Stimulated activated CD4-positive, alpha-beta T cell treated with anti-CD3 and anti-CD28 coated beads, Interleukin-15, amount 100 ng/mL, for 48 hours (primary cell): ENCODE results near the gene NPC1L1.
"Not testable (repeated sequence)": the region's sequence is repeated elsewhere in the genome, so short reads cannot be mapped to it uniquely, and the experiment has no call there.

ENCODE experiments used
- DNase-seq, 2 donors: peaks; one replicate each; pipeline ENCODE4 v3.0.0-alpha.2; 2020; ENCODE audit warnings: low read depth in 2 of 2

Gene NPC1L1

DNA sequence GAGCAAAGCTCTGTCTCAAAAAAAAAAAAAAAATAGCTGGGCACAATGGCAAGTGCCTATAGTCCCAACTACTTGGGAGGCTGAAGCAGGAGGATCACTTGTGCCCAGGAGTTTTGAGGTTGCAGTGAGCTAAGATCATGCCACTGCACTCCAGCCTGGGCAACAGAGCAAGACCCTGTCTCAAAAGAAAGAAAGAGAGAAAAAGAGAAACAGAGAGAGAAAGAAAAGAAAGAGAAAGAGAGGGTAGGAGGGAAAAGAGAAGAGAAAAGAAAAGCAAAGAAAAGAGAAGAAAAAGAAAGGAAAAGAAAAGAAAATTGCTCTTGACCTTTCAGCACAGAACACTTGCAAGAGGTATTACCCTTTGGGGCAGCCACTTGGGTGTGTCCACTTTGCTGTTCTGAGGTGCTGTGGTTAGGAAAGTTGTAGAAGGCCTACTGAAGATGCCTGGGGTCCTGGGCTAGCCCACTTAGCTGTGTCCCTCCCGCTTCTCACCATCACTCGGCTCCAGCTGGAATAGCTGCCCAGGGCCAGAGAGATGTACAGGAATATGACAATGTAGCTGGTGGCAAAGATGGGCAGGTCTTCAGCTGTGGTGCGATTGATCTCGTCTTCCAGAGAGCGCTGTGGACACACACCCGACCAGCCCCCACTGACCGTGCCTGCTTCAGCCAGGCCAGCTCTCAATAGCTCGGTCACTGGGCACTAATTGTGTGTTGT is 5.6 kb downstream of the NPC1L1 start:
- DNase-seq = no peak

DNA sequence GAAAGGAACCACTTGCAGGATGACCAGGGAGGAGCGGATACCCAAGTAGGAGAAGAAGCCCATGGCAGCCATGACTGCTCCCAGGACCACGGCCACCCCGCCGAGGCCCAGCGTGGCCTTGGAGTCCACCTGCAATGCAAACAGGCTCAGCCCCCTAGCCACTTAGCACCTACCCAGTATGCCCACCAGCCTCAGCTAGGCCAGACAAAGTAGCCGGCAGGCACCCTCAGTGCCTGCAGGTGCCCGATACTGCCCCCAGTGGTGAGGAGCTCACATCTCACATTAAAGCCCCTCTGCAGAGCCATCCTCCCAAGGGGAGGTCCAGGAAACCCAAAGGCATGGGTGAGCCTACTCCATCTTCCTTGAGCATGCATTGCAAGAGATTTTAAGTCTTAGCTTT is 6.6 kb downstream of the NPC1L1 start:
- DNase-seq = peak; percentile 30 to 54

DNA sequence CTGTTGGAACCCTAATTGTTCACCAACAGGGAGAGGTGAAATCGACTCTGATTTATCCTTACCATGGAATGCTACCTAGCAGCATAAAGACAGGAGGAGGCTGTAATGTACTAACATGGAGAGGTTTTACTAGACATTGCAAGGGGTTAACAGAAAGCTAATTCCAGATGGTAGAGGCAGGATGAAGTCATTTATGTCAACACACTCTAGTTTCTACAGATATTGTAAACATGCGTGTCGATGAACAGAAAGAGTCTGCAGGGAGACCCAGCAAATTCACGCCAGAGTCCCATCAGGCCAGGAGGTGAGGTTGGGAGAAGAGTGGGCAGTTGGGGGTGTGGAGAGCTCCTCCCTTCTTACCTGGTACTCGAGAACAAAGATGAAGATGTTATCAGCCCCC is 7.0 kb downstream of the NPC1L1 start:
- DNase-seq = no peak

DNA sequence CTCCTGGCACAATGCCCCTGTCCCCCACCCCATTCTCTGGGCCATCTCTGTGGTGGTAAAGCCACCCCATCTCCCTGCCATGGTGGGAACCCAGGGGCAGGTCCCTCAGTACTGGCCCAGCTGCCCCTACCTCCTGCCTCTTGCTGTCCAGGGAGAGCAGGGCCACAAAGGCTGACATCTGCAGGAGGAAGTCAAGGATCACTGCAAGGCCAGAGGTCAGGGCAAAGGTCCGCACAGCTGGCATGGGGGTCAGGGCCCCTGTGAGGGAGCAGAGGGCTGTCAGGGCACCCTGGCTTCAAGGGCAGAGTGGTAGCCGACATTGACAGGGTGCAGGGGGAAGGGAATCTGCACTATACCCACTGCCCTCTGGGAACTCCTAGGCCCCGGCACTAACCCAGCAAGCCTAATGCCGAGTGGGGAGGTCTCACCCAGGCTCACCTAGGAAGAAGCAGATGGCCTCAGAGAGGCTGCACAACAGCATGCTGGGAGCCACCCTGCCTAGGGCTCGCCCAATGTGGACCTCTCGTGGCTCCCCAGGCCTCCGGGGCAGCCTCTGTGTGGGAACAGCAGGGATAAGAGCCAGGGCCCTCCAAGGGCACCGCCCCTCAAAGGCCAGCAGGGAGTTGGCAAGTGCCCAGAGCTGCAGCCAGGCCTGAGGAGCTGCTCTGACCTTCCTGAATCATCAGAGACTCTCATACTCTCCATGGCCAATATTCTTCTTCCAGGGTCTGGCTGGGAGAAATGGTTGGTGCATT is 7.7 kb downstream of the NPC1L1 start:
- no peak for DNase-seq

DNA sequence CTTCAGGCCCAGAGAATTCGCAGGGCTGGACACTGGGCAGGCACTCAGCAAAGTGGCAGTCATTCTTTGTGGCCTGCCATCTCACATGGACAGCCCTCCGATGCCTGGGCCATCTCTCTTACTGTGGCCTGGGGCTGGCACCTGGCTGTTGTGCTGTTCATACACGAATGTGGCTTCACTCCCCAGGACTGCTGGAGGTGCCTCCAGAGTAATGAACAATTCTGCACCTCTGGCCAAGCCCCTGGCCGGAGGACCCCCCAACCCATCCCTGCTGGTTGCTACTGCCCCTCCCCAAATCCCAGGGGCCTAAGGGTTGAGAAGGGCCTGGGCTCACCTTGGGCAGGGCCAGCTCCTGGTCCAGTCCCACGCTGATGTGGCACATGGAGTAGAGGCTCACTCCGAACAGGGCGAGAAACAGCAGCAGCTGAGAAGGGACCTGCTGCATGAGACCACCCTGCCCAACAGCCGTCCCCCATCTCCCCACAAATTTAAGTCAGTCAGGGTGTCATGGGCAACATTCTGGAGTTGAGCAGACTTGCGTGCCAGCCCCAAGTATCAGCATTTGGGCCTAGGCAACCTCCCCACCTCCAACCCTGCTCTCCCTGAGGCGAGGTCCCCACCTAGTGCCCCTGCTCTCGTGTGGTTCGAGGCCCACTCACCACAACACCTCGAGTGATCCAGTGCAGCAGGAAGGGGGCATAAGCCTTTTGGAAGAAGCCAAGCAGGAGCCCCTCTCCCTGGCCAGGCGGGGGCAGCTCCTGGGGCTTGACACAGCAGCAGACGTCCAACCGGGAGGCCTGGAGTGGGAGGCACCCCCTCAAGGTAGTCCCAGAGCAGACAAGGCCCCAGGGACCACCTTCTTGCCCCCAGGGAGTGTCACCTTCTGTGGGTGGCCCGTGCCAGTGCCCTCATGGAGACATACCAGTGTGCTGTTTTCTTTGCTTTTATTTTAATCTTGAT is 9.4 kb downstream of the NPC1L1 start:
- DNase-seq = no peak

DNA sequence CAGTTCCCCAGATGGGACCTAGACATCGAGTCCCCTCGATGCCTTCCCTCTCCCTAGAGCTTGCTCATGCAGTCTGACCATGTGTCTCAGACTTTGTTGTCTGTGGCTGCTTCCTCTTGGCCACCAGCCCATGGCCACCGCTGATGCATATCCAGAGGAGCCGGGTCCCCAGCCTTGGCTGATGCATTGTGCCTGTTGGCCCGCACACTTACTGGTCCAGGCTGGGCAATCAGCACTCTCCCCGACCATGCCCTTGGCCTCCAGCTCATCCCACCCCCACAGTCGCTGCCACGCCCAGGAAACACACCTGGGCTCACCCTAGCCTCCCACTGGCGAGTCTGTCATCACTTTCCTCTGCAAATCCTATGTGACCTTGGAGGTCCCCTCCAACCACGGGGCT is 10.1 kb downstream of the NPC1L1 start:
- DNase-seq = no peak

DNA sequence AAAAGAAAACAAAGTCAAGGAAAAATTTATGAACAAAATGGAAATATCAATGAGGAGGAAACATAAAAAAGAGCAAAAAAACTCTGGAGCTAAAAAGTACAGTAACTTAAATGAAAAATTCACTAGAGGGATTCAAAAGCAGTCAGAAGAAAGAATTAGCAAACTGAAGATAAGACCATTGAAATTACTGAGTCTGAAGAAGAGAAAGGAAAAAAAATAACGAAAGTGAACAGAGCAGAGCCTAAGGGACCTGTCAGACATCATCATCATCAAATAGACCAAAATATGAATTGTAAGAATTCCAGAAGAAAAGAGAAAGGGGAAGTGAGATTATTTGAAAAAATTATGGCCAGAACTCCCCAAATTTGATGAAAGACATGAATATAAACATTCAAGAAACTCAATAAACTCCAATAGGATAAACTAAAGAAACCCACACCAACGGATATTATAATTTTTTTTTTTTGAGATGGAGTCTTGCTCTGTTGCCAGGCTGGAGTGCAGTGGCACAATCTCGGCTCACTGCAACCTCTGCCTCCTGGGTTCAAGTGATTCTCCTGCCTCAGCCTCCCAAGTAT is 16.2 kb downstream of the NPC1L1 start:
- no peak for DNase-seq

DNA sequence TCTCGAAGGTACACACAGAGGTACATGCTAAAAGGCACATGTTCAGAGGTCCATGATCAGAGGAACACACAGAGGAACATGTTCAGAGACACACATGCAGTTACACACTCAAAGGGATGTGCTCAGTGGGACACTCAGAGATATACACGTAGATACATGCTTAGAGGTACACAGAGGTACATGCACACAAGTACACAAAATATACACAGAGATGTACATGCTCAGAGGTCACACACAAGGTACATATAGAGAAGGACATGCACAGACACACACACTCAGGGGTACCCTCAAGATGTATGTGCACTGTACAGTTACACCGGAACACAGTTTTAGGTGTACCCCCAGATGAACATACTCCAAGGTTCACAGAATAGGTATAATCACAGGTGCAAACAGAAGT is 18.8 kb downstream of the NPC1L1 start:
- DNase-seq = no peak

DNA sequence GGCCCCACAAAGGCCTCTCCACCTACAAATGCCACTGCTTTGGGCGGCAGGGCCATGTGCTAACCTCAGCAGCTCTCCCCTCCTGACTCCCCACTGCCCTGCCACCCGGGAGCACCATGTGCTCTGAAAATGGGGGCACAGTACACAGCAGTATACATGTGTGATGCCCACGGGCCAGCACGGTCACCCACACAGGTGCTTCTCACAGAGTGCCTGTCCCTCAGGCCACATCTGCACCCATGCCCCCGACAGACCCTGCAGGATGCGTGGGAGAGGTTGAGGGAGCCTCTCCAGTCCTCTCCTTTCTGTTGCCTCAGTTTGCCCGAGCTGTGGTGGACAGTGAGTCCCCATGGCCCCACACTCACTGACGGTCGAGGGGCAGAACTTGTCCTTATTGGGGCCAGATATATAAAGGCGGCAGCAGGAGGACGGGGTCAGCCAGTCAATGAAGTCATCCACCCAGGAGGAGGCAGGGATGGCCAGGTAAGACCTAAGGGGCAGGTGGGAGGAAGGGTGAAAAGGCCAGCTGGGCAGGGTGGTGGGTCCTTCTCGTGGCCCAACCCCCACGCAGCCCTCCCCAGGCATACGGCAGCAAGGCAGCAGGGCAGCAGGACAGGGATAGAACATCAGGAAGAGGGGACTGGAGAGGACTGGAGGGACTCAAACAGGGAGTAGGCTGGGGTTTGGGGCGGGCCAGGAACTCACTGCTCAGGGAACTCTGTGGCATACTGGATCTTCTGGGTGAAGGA is 19.6 kb downstream of the NPC1L1 start:
- DNase-seq = no peak

DNA sequence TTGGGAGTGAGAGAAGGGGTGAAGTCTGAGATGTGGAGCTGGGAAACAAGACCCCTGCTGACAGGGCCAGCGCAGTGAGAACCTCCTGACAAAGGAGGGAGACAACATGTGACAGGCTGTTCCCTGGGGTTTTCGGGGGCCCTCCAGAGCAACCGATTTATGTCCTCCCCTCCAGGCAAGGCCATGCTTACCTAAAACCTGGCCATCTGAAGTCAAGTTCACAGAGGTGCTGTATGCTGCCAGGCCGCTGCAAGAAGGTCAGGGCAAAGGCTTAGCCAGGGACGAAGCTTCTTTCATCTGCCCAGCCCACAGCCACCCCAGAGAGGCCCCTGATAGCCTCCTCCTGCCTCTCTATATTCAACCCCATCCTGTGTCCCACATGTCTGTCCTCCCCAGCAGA is 20.6 kb downstream of the NPC1L1 start:
- DNase-seq = no peak

DNA sequence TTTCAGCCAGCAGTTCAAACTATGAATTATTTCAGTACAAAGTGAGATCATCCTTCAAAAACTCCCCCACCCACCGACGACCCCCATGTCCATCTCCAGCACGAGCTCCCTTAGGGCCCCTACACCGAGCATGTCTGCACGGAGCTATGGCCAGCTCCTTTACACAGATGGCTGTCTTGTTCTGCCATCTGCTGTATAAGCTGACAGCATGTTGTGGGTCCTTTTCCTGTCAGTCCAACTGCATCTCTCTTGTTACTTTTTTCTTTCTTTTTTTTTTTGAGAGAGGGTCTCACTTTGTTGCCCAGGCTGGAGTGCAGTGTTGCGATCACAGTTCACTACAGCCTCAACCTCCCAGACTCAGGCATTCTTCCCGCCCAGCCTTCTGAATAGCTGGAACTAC is 21.6 kb downstream of the NPC1L1 start:
- no peak for DNase-seq

DNA sequence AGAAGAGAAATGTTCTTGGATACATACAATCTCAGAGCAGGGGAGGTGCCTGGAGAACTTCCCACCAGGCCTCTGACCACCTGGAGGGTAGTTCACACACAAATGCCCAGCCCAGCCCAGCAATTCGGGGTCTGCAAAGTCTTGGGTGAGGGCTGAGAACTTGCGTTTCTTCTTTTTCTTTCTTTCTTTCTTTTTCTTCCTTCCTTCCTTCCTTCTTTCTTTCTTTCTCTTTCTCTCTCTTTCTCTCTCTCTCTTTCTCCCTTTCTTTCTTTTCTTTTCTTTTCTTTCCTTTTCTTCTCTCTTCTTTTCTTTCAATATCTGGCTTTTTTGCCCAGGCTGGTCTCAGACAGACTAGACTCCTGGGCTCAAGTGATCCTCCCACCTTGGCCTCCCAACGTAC is 22.4 kb downstream of the NPC1L1 start:
- no peak for DNase-seq

DNA sequence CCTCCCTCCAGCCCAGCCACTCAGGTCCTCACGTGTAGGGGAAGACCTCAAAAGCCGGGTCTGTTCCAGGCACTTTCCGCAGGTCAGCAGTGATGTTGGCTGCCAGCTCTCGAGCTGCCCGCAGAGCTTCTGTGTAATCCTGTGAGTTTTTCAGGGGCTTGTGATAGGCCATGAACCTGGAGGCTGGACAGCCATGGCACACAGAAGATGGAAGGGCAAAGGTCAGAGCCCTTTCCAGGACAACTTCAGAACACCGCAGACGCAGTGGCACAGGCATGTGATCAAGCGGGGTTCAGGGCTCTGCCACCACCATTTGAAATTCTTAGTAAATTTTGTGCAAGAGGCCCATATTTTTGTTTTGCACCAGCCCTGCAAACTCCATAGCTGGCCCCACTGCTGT is 24.0 kb downstream of the NPC1L1 start:
- no peak for DNase-seq

DNA sequence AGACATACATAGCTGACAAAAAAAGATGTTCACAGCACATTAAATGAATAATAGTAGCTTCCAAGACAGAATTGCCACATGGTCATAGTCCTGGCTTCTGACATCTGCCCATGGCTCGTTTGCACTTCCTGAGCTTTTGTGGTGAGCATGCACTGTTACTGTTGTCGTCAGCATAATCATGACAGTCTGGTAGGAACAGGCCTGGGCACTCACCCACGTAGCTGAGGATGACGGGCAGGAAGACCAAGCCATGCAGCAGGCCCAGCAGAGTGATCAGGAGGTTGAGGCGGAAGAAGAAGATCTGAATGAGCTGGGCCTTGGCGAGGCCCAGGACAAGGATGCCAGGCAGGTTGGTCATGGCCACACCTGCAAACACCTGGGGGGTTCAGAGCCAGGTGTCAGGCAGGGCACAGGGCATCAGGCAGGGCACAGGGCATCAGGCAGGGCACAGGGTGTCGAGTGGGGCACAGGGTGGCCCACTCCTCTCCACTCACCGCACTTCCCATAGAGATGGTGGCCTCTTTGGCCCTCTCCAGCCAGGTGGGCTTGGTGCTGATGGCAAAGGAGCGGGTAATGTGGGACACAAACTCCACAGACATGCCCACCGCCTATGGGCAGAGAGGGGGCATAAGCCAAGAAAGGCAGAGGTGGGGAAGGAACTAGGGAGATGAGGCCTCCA is 25.4 kb downstream of the NPC1L1 start:
- no peak for DNase-seq

DNA sequence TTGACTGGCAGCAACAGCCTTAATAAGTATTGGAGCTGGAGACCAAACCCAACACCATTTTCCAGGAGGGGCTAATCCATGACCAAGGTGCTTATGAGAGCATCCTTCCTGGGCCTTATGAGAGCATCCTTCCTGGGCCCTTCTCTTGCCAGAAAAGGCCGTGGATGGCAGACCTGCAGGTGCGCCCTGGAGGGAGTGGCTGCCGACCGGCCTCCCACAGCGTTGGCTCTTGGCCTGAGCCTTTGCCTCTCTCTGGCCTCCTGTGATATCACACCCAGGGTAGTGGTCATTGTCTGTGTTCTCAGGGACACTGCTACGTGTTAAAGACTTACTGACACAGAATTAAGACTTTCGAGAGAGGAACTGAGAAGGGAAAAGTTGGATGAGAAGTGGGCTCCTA is 28.4 kb downstream of the NPC1L1 start:
- DNase-seq = no peak

DNA sequence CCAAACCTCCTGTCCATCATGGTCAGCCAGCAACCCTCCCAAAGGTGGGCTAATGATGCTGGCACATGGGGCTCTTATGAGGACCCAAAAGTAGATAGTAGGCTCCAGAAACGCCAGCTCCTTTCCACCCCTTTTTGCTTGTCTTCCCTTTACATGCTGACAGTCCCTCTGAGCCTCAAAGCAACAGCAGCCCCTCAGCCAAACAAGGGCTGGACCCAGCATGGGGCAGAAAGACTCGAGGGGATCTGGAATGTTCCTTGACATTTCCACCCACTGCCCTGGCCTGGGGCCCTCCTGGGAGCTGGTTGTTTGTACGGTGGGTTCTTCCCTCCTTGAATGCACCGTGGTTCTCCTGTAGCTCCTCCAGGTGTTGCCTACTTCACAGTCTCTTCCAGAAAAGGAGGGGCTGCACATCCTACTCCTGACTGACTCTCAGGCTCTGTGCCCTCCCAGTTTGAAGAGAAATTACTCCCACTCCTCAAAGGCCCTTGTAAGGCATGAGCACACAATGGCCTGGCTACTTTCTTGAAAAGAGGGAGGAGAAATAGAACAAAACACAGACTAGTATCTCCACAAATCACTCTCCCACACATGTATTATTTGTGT is 29.2 kb downstream of the NPC1L1 start:
- DNase-seq = no peak

DNA sequence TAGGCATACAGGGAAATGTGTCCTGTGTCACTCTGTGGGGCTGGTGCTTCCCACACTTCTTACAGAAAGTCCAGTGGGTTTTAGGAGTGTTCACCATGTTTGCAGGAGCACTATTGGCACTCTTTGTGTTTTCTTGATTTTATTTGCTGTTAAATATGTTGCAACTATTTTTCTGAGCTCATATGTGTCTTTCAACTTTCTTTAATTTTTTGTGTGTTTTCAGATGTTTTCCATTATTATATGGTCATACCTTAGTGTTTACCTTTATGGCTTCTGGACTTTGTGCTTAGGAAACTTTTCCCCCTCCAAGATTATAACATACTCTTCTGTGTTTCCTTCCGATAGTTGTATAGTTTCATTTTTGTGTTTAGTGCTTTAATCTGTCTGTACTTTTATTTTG is 29.9 kb downstream of the NPC1L1 start:
- DNase-seq = no peak

DNA sequence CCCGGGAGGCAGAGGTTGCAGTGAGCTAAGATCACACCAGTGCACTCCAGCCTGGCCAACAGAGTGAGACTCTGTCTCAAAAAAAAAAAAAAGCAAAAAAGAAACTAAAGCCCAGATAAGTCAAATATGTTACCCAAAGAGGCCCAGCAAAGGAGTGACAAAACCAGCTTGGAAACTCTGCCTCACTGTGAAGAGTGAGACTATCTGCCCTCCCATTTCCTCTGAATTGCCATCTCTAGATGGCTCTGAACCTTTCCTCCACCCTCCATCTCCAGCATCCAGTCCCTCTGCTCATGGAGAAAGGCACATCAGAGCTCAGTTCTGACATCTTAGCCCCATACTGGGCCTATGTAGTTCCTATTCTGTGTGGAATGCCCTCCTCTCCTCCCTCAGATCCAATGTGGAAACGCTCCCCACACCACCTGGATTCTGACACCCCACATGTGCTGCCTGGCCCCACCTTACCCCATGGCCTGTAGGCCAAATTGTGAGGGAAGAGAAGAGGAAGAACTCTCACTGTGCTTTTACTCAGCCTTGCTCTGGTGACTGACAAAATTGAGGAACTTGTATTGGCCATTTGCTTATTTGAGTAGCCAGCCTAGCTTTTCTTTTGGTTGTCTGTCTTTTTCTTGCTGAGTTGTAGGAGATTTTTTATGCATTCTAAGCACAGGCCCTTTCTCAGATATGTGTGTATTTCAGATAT is 32.7 kb downstream of the NPC1L1 start:
- DNase-seq = no peak

DNA sequence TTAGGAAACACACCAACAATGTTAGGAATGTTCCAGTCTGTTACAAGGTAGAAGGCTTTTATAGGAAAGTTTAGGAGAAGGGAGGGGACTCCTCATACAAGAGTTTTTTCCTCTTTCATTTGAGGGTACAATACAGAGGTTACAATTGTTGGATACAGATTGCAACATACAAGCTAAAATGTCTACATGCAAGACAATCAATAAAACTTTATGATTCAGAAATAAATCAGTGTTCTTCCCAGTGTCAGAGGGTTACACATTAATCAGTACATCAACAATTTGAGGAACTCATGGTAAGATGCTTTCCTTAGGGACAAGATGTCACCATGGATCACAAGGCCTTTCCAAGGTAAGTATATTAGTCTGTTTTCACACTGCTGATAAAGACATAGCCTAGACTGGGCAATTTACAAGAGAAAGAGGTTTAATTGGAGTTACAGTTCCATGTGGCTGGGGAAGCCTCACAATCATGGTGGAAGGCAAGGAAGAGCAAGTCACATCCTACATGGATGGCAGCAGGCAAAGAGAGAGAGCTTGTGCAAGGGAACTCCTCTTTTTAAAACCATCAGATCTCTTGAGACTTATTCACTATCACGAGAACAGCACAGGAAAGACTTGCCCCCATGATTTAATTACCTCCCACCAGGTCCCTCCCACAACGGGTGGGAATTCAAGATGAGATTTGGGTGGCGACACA is 34.4 kb downstream of the NPC1L1 start:
- DNase-seq = not testable (repeated sequence)
